Naive thymus-derived CD4-positive, alpha-beta T cell (primary cell): ENCODE measurements around the gene CHAD. TPM values are rescaled to one million over a fixed set of nuclear protein-coding genes. Genes with fewer than 3 reads are reported as not detected.
"Not testable (repeated sequence)": the region's sequence is repeated elsewhere in the genome, so short reads cannot be mapped to it uniquely, and the experiment has no call there.

Source experiments
- ATAC-seq: fragments of 150-1000 bp; cut with Tn5 transposase; 2 replicates; pipeline ENCODE4 v1.10.0; 2021; ENCODE audit warnings: mild to moderate bottlenecking, moderate library complexity
- CTCF ChIA-PET: fragments of 350-600 bp; sonication (Branson Sonifier 250); formaldehyde crosslinking; loops from one replicate; lab custom pipeline; 2021; ENCODE audit warnings: antibody characterized with exemption; lab: Charles Lee
- POLR2A ChIA-PET: fragments of 350-600 bp; sonication (Branson Sonifier 250); formaldehyde crosslinking; loops from one replicate; lab custom pipeline; 2021; ENCODE audit warnings: antibody characterized with exemption, inconsistent platforms; lab: Charles Lee
- DNase-seq, 9 donors: peaks; one replicate each; pipeline versions ENCODE4 v3.0.0 to v3.0.0-alpha.2; 2020 to 2022; ENCODE audit warnings: mixed read lengths in 1 of 9
- H3K27ac ChIP-seq: one replicate; pipeline ENCODE4 v1.7.0; 2013; ENCODE audit warnings: mild to moderate bottlenecking, low read depth, low read length, moderate library complexity
- H3K27me3 ChIP-seq, 2 donors: one replicate each; pipeline ENCODE4 v1.7.0; 2013; ENCODE audit warnings: low read length in 2 of 2, mild to moderate bottlenecking in 2 of 2, moderate library complexity in 2 of 2; ENCODE audit not compliant: control insufficient read depth in 2 of 2, insufficient read depth in 2 of 2
- H3K36me3 ChIP-seq, 3 experiments: 1 replicate in 2 of 3; 2 replicates in 1 of 3; pipeline ENCODE4 v1.7.0; 2013; ENCODE audit warnings: low read length in 3 of 3, mild to moderate bottlenecking in 3 of 3, moderate library complexity in 1 of 3; ENCODE audit not compliant: insufficient read depth in 3 of 3, control insufficient read depth in 2 of 3
- H3K4me1 ChIP-seq, 2 donors: one replicate each; pipeline ENCODE4 v1.7.0; 2013; ENCODE audit warnings: low read length in 2 of 2, mild to moderate bottlenecking in 2 of 2, moderate library complexity in 1 of 2; ENCODE audit not compliant: control insufficient read depth in 2 of 2, insufficient read depth in 2 of 2
- H3K4me3 ChIP-seq: 2 replicates; pipeline ENCODE4 v1.7.0; 2013; ENCODE audit warnings: mild to moderate bottlenecking, low read length
- H3K9me3 ChIP-seq, 3 experiments: 1 replicate in 2 of 3; 2 replicates in 1 of 3; pipeline ENCODE4 v1.7.0; 2013; ENCODE audit warnings: low read length in 3 of 3; ENCODE audit not compliant: control insufficient read depth in 2 of 3
- H3K27ac Mint-ChIP-seq, 9 donors: one replicate each; pipeline ENCODE4 v1.8.0; 2020 to 2022; ENCODE audit warnings: mixed read lengths in 9 of 9, mild to moderate bottlenecking in 8 of 9, moderate library complexity in 5 of 9, inconsistent platforms in 2 of 9
- H3K27me3 Mint-ChIP-seq, 5 donors: one replicate each; pipeline ENCODE4 v1.8.0; 2021 to 2022; ENCODE audit warnings: mixed read lengths in 5 of 5, mild to moderate bottlenecking in 1 of 5
- H3K36me3 Mint-ChIP-seq, 5 donors: one replicate each; pipeline ENCODE4 v1.8.0; 2020 to 2022; ENCODE audit warnings: mixed read lengths in 5 of 5, mild to moderate bottlenecking in 3 of 5, inconsistent platforms in 1 of 5
- H3K4me1 Mint-ChIP-seq, 7 donors: one replicate each; pipeline ENCODE4 v1.8.0; 2020 to 2022; ENCODE audit warnings: mixed read lengths in 7 of 7, mild to moderate bottlenecking in 3 of 7, inconsistent platforms in 1 of 7
- H3K4me3 Mint-ChIP-seq, 10 donors: one replicate each; pipeline ENCODE4 v1.8.0; 2020 to 2022; ENCODE audit warnings: mild to moderate bottlenecking in 10 of 10, mixed read lengths in 10 of 10, moderate library complexity in 6 of 10, inconsistent platforms in 2 of 10
- H3K9me3 Mint-ChIP-seq, 11 donors: one replicate each; pipeline ENCODE4 v1.8.0; 2020 to 2022; ENCODE audit warnings: mixed read lengths in 11 of 11, mild to moderate bottlenecking in 4 of 11, inconsistent platforms in 1 of 11, moderate library complexity in 1 of 11
- intact Hi-C, 2 donors: fragments of 100-400 bp; cut with micrococcal nuclease; formaldehyde crosslinking; loops; one replicate each; pipeline ENCODE4 v1.15.1; 2023
- polyA plus RNA-seq, 2 donors: library from polyadenylated mRNA; unstranded; fragments of 300-500 nt; fragmentation: Illumina TruSeq; gene quantifications; one replicate each; pipeline ENCODE4 v1.2.3, GENCODE V29; 2021
- total RNA-seq, 6 experiments: library from RNA in 5 of 6; stranded (reverse) in 5 of 6; gene quantifications; 1 replicate in 5 of 6; 2 replicates in 1 of 6; pipeline ENCODE4 v1.2.3 and lab custom pipeline; 2021 to 2026

CHAD gene
- total and polyA plus RNA-seq, 7 experiments from 2014 or later: not detected

DNA sequence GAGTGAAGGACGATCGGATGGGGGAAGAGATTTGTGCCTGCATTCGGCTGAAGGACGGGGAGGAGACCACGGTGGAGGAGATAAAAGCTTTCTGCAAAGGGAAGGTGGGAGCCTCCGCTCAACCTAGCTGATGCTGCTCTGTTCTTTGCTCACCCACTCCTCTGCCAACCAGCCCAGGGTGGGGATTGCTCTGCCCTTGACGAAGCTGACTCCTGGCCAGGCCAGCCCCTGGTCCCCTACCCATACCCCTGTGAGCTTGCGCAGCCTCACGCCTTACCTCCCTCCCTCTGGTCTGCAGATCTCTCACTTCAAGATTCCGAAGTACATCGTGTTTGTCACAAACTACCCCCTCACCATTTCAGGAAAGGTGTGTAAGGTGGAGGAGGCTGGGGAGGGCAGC lies 5.2 kb upstream of the CHAD start:
- Mint-ChIP-seq H3K27ac (peak overlapping the region in 1 of 9 donors; percentile 6), H3K9me3 (no peaks in the 10 kb centered on the region), H3K4me1 (peaks cover 6 to 7% (median 6%) of the 10 kb centered on the region in 7 donors), H3K4me3 (no peak overlapping the region), H3K27me3 (peaks cover 0 to 16% (median 5%) of the 10 kb centered on the region in 5 donors), H3K36me3 (peaks cover 0 to 17% (median 10%) of the 10 kb centered on the region in 5 donors)
- no peak overlapping the region for H3K27ac ChIP-seq
- peaks cover 6 to 7% of the 10 kb centered on the region in 2 donors for H3K4me1 ChIP-seq
- peaks cover 0 to 2% of the 10 kb centered on the region in 2 donors for H3K27me3 ChIP-seq
- ChIA-PET POLR2A (no interaction called here), CTCF (no interaction called here)
- no peaks in the 10 kb centered on the region for H3K9me3 ChIP-seq
- no peak overlapping the region for H3K4me3 ChIP-seq
- ATAC-seq (no peak), DNase-seq (no peak)
- H3K36me3 ChIP-seq: peaks cover 0 to 1% (median 0%) of the 10 kb centered on the region in 3 experiments
- intact Hi-C loops: no loop called here

DNA sequence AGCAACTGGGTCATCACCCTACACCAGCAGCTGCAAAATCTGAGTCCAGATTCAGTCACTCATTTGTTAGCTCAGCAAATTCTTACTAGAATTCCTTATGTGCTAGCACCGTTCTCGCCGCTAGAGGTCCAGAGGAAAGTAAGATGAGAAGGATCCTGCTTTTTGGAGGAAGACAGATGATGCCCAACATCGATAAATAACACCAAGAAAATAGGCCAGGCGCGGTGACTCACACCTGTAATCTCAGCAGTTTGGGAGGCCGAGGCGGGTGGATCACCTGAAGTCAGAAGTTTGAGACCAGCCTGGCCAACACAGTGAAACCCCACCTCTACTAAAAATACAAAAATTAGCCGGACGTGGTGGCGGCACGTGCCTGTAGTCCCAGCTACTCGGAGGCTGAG lies 4.1 kb upstream of the CHAD start:
- H3K4me3 Mint-ChIP-seq, H3K4me1 ChIP-seq, H3K36me3 ChIP-seq, H3K27ac ChIP-seq, POLR2A ChIA-PET, H3K27ac Mint-ChIP-seq, ATAC-seq, intact Hi-C loops, CTCF ChIA-PET, H3K4me1 Mint-ChIP-seq, H3K27me3 ChIP-seq, H3K9me3 Mint-ChIP-seq, H3K4me3 ChIP-seq, H3K9me3 ChIP-seq, DNase-seq: not testable (repeated sequence)
- peaks cover 8 to 23% (median 13%) of the 10 kb centered on the region in 5 donors for H3K27me3 Mint-ChIP-seq
- peaks cover 0 to 17% (median 10%) of the 10 kb centered on the region in 5 donors for H3K36me3 Mint-ChIP-seq

- H3K36me3 Mint-ChIP-seq: peaks cover 0 to 17% (median 10%) of the 10 kb centered on the region in 5 donors
- H3K4me3 Mint-ChIP-seq: peak overlapping the region in 1 of 10 donors; percentile 61
- no peaks in the 10 kb centered on the region for H3K4me1 ChIP-seq
- POLR2A ChIA-PET: no interaction called here
- H3K9me3 Mint-ChIP-seq: no peaks in the 10 kb centered on the region
- H3K36me3 ChIP-seq: no peaks in the 10 kb centered on the region
- H3K4me1 Mint-ChIP-seq: peaks cover 0 to 6% (median 4%) of the 10 kb centered on the region in 7 donors
- DNase-seq: no peak
- H3K9me3 ChIP-seq: no peaks in the 10 kb centered on the region
- intact Hi-C loops: no loop called here
- no peak for ATAC-seq
- H3K4me3 ChIP-seq: no peak overlapping the region
- H3K27me3 Mint-ChIP-seq: peaks cover 13 to 28% (median 17%) of the 10 kb centered on the region in 5 donors
- H3K27ac Mint-ChIP-seq: peak overlapping the region in 1 of 9 donors; percentile 38
- CTCF ChIA-PET: no interaction called here
- no peak overlapping the region for H3K27ac ChIP-seq
- H3K27me3 ChIP-seq: peaks cover 0 to 7% of the 10 kb centered on the region in 2 donors
Observed at GRCh38 chr17:50472286-50472685, 3.6 kb upstream of the CHAD start.

GRCh38 chr17:50471009-50471905 lies 2.6 kb upstream of the CHAD start:
- H3K9me3 Mint-ChIP-seq: no peaks in the 10 kb centered on the region
- peaks cover 0 to 17% (median 10%) of the 10 kb centered on the region in 5 donors for H3K36me3 Mint-ChIP-seq
- Histone ChIP-seq H3K9me3 (no peaks in the 10 kb centered on the region), H3K36me3 (no peaks in the 10 kb centered on the region), H3K4me3 (no peak overlapping the region), H3K4me1 (no peaks in the 10 kb centered on the region), H3K27me3 (peaks cover 0 to 7% of the 10 kb centered on the region in 2 donors), H3K27ac (no peak overlapping the region)
- H3K27ac Mint-ChIP-seq: peak overlapping the region in 1 of 9 donors; percentile 41
- peaks cover 13 to 28% (median 17%) of the 10 kb centered on the region in 5 donors for H3K27me3 Mint-ChIP-seq
- intact Hi-C loops: no loop called here
- CTCF ChIA-PET: no interaction called here
- POLR2A ChIA-PET: interaction anchor here (0.6 kb wide), 1 partner anchor 31 kb away, joined by 4 read pairs; no protein-coding TSS in a partner anchor
- peak overlapping the region in 4 of 10 donors; percentile 17 to 41 (median 32) for H3K4me3 Mint-ChIP-seq
- no peak for DNase-seq
- peaks cover 0 to 6% (median 4%) of the 10 kb centered on the region in 7 donors for H3K4me1 Mint-ChIP-seq
- ATAC-seq: no peak

- H3K27ac Mint-ChIP-seq: peak overlapping the region in 1 of 9 donors; percentile 41
- Histone ChIP-seq H3K4me1 (no peaks in the 10 kb centered on the region), H3K27ac (no peak overlapping the region), H3K27me3 (peaks cover 0 to 7% of the 10 kb centered on the region in 2 donors), H3K36me3 (no peaks in the 10 kb centered on the region), H3K4me3 (no peak overlapping the region), H3K9me3 (no peaks in the 10 kb centered on the region)
- DNase-seq: no peak
- ChIA-PET POLR2A (no interaction called here), CTCF (no interaction called here)
- peaks cover 0 to 3% (median 0%) of the 10 kb centered on the region in 11 donors for H3K9me3 Mint-ChIP-seq
- intact Hi-C loops: no loop called here
- H3K36me3 Mint-ChIP-seq: peaks cover 0 to 20% (median 10%) of the 10 kb centered on the region in 5 donors
- ATAC-seq: no peak
- H3K27me3 Mint-ChIP-seq: peaks cover 12 to 27% (median 17%) of the 10 kb centered on the region in 5 donors
- peaks cover 0 to 6% (median 4%) of the 10 kb centered on the region in 7 donors for H3K4me1 Mint-ChIP-seq
- peak overlapping the region in 3 of 10 donors; percentile 23 to 40 (median 24) for H3K4me3 Mint-ChIP-seq
Observed at GRCh38 chr17:50470426-50470825, 1.7 kb upstream of the CHAD start.

DNA sequence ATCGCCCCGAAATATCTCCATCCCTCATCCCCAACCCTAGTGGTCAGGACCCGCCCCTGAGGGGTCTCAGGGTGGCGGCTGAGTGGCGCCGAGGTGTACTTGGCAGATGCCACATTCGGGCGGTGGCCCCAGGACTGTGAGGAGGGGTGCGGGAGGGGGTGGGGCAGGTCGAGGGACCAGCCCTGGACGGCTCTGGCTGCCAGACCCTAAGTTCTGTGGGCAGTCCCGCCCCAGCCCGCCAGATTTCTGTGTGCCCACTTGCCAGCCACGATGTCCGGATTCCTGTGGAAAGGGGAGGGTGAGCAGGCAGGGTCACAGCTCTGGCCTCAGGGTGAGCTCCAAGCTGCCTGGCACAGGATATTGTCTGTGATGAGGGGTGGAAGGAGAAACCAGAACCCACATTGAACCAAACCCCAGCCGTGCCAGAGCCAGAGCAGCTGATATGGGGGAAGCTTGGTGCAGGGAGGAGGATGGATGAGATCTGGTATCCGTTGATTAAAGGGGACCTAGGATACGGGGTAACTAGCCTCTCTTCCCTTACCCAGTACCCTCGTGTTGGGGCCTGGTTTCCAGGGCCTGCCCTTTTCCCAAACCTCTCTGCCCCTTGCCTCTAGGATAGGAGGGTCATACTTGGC lies 1.1 kb upstream of the CHAD start:
- no peak overlapping the region for H3K27ac ChIP-seq
- DNase-seq (no peak), ATAC-seq (no peak)
- POLR2A ChIA-PET: no interaction called here
- H3K4me3 Mint-ChIP-seq: peak overlapping the region in 6 of 10 donors; percentile 23 to 55 (median 33)
- CTCF ChIA-PET: no interaction called here
- no peaks in the 10 kb centered on the region for H3K36me3 ChIP-seq
- peaks cover 0 to 23% (median 10%) of the 10 kb centered on the region in 5 donors for H3K36me3 Mint-ChIP-seq
- intact Hi-C loops: no loop called here
- peaks cover 12 to 27% (median 17%) of the 10 kb centered on the region in 5 donors for H3K27me3 Mint-ChIP-seq
- peaks cover 0 to 6% (median 4%) of the 10 kb centered on the region in 7 donors for H3K4me1 Mint-ChIP-seq
- H3K9me3 ChIP-seq: no peaks in the 10 kb centered on the region
- peaks cover 0 to 7% of the 10 kb centered on the region in 2 donors for H3K27me3 ChIP-seq
- H3K4me3 ChIP-seq: no peak overlapping the region
- H3K27ac Mint-ChIP-seq: no peak overlapping the region
- no peaks in the 10 kb centered on the region for H3K4me1 ChIP-seq
- H3K9me3 Mint-ChIP-seq: peaks cover 0 to 3% (median 0%) of the 10 kb centered on the region in 11 donors
